PC-3 (cell line): ENCODE data around the gene FUCA2. TPM values are rescaled to one million over a fixed set of nuclear protein-coding genes. Genes with fewer than 3 reads are reported as not detected.
A peak's percentile ranks its signal among the peaks of the same experiment; 100 is the strongest.

Source experiments
- ATAC-seq: fragments of 200-7000 bp; cut with Tn5 transposase; 2 replicates; pipeline ENCODE4 v1.9.1; 2020; ENCODE audit warnings: mild to moderate bottlenecking, moderate library complexity
- BruUV-seq: library from RNA; stranded (reverse); fragments of 400-500 nt; replicated peaks from 2 replicates; lab custom pipeline; 2021; lab: Mats Ljungman, UMichigan
- CTCF ChIA-PET: fragments of 300-600 bp; sonication (Branson Sonifier 250); formaldehyde crosslinking; loops from one replicate; lab custom pipeline; 2022; ENCODE audit warnings: antibody characterized with exemption; lab: Charles Lee
- POLR2A ChIA-PET: fragments of 300-600 bp; sonication (Branson Sonifier 250); formaldehyde crosslinking; loops from one replicate; lab custom pipeline; 2022; ENCODE audit warnings: antibody characterized with exemption; ENCODE audit not compliant: unreplicated experiment; lab: Charles Lee
- DNase-seq: peaks from one replicate; pipeline ENCODE4 v3.0.0-alpha.2; 2015
- H2AFZ ChIP-seq: fragments of 300-600 bp; sonication (generic); 2 replicates; pipeline ENCODE4 v1.6.0; 2016; ENCODE audit warnings: antibody characterized with exemption, low read length
- H3F3A ChIP-seq: fragments of 300-600 bp; sonication (generic); one replicate; pipeline ENCODE4 v1.6.0; 2017; ENCODE audit warnings: antibody characterized with exemption, low read length, control low read depth, mild to moderate bottlenecking; ENCODE audit not compliant: unreplicated experiment
- H3K27ac ChIP-seq: fragments of 300-600 bp; sonication (generic); 2 replicates; pipeline ENCODE4 v1.5.1; 2016; ENCODE audit warnings: mild to moderate bottlenecking, low read length
- H3K27me3 ChIP-seq: fragments of 300-600 bp; sonication (generic); 2 replicates; pipeline ENCODE4 v1.6.1; 2016; ENCODE audit warnings: low read length, mixed read lengths
- H3K36me3 ChIP-seq: fragments of 300-600 bp; sonication (generic); 2 replicates; pipeline ENCODE4 v1.6.1; 2016; ENCODE audit warnings: low read depth, mixed run types, low read length, mixed read lengths
- H3K4me1 ChIP-seq: fragments of 300-600 bp; sonication (generic); 2 replicates; pipeline ENCODE4 v1.5.1; 2016; ENCODE audit warnings: low read length; ENCODE audit not compliant: insufficient read depth
- H3K4me2 ChIP-seq: fragments of 300-600 bp; sonication (generic); 2 replicates; pipeline ENCODE4 v1.6.0; 2016; ENCODE audit warnings: low read length
- H3K4me3 ChIP-seq: fragments of 300-600 bp; sonication (generic); 2 replicates; pipeline ENCODE4 v1.5.1; 2016; ENCODE audit warnings: mild to moderate bottlenecking, low read length, mixed read lengths
- H3K79me2 ChIP-seq: fragments of 300-600 bp; sonication (generic); 2 replicates; pipeline ENCODE4 v1.6.1; 2017; ENCODE audit warnings: low read length, mixed read lengths
- H3K9ac ChIP-seq: fragments of 300-600 bp; sonication (generic); 2 replicates; pipeline ENCODE4 v1.6.0; 2016; ENCODE audit warnings: mild to moderate bottlenecking, low read length
- H3K9me2 ChIP-seq: fragments of 300-600 bp; sonication (generic); replicated peaks from 2 replicates; pipeline ENCODE4 v1.6.1; 2016; ENCODE audit warnings: mixed run types, low read length, mixed read lengths
- H3K9me3 ChIP-seq: fragments of 300-600 bp; sonication (generic); 2 replicates; pipeline ENCODE4 v1.6.1; 2016; ENCODE audit warnings: low read length, mixed read lengths
- H4K20me1 ChIP-seq: fragments of 300-600 bp; sonication (generic); 2 replicates; pipeline ENCODE4 v1.6.1; 2016; ENCODE audit warnings: low read length, mixed read lengths
- CTCF ChIP-seq: fragments of 300-600 bp; sonication (generic); conservative IDR thresholded peaks from 2 replicates; pipeline ENCODE4 v1.5.1; 2017; ENCODE audit warnings: antibody characterized with exemption, low read depth, mild to moderate bottlenecking, low read length
- EZH2 ChIP-seq: fragments of 300-600 bp; sonication (generic); IDR thresholded peaks from one replicate; pipeline ENCODE4 v1.6.1; 2017; ENCODE audit warnings: antibody characterized with exemption, mild to moderate bottlenecking, low read length; ENCODE audit not compliant: unreplicated experiment
- EZH2phosphoT487 ChIP-seq: fragments of 300-600 bp; sonication (generic); IDR thresholded peaks from 2 replicates; pipeline ENCODE4 v1.6.1; 2018; ENCODE audit warnings: mild to moderate bottlenecking, antibody characterized with exemption, low read length, borderline replicate concordance
- intact Hi-C: fragments of 100-400 bp; cut with micrococcal nuclease; formaldehyde crosslinking; loops from 2 replicates; pipeline ENCODE4 v1.9.0; 2023
- total RNA-seq: library from RNA; depleted of rRNA; stranded (reverse); fragments of >200 nt; gene quantifications from 2 replicates; pipeline ENCODE4 v1.2.3, GENCODE V29; 2014

FUCA2 gene
- total RNA-seq, 1 experiment from 2014 or later, result 52.8 TPM

GRCh38 chr6:143465546-143465945, 46.0 kb downstream of the FUCA2 start:
- no peak overlapping the region for H3K4me2 ChIP-seq
- no peak overlapping the region for H3K9ac ChIP-seq
- H3F3A ChIP-seq, result no peaks in the 10 kb centered on the region
- DNase-seq, result peak; percentile 48
- no peak overlapping the region for H2AFZ ChIP-seq
- BruUV-seq, result no TSS peak
- H3K4me1 ChIP-seq, result peaks cover 20% of the 10 kb centered on the region
- TF ChIP-seq EZH2phosphoT487 (no peak), EZH2 (no peak), CTCF (no peak)
- no peaks in the 10 kb centered on the region for H3K79me2 ChIP-seq
- H3K9me2 ChIP-seq, result no peaks in the 10 kb centered on the region
- H3K4me3 ChIP-seq, result no peak overlapping the region
- intact Hi-C loops, result no loop called here
- no peaks in the 10 kb centered on the region for H4K20me1 ChIP-seq
- CTCF ChIA-PET, result no interaction called here
- POLR2A ChIA-PET, result no interaction called here
- no peak for ATAC-seq
- no peaks in the 10 kb centered on the region for H3K27me3 ChIP-seq
- no peaks in the 10 kb centered on the region for H3K36me3 ChIP-seq
- no peaks in the 10 kb centered on the region for H3K9me3 ChIP-seq
- H3K27ac ChIP-seq, result no peak overlapping the region

- intact Hi-C loops, result no loop called here
- no peaks in the 10 kb centered on the region for H3K27me3 ChIP-seq
- no peak overlapping the region for H3K9ac ChIP-seq
- no peaks in the 10 kb centered on the region for H3K9me3 ChIP-seq
- no peaks in the 10 kb centered on the region for H3F3A ChIP-seq
- H3K9me2 ChIP-seq, result no peaks in the 10 kb centered on the region
- ChIA-PET POLR2A (no interaction called here), CTCF (no interaction called here)
- peak overlapping the region; percentile 43 for H3K4me2 ChIP-seq
- ATAC-seq, result peak; percentile 33
- H4K20me1 ChIP-seq, result no peaks in the 10 kb centered on the region
- no peak overlapping the region for H2AFZ ChIP-seq
- peak; percentile 49 for DNase-seq
- no peaks in the 10 kb centered on the region for H3K36me3 ChIP-seq
- H3K4me3 ChIP-seq, result no peak overlapping the region
- peaks cover 15% of the 10 kb centered on the region for H3K4me1 ChIP-seq
- no peak for TF ChIP-seq EZH2
- no peak for TF ChIP-seq EZH2phosphoT487
- no peak for TF ChIP-seq CTCF
- H3K79me2 ChIP-seq, result peaks cover 25% of the 10 kb centered on the region; the same call in 1 of the 2 replicates
- no peak overlapping the region for H3K27ac ChIP-seq
- no TSS peak for BruUV-seq
These were observed 53.8 kb downstream of the FUCA2 start for GRCh38 chr6:143457563-143458359.

- Histone ChIP-seq H3K27me3 (no peaks in the 10 kb centered on the region), H3K9me2 (no peaks in the 10 kb centered on the region), H3K9ac (peak overlapping the region; percentile 94), H3K4me3 (peak overlapping the region; percentile 89), H2AFZ (peak overlapping the region; percentile 86), H3K4me1 (peaks cover 10% of the 10 kb centered on the region), H3K9me3 (no peaks in the 10 kb centered on the region), H4K20me1 (no peaks in the 10 kb centered on the region), H3K36me3 (no peaks in the 10 kb centered on the region), H3K27ac (no peak overlapping the region), H3K4me2 (peak overlapping the region; percentile 93), H3F3A (no peaks in the 10 kb centered on the region), H3K79me2 (peaks cover 60% of the 10 kb centered on the region)
- ChIA-PET CTCF (interaction anchor here (0.5 kb wide), 1 partner anchor 145 kb away, joined by 3 read pairs; no protein-coding TSS in a partner anchor), POLR2A (no interaction called here)
- ATAC-seq (no peak), DNase-seq (no peak)
- no TSS peak for BruUV-seq
- intact Hi-C loops, result no loop called here
- TF ChIP-seq CTCF, result no peak
- TF ChIP-seq EZH2, result no peak
- TF ChIP-seq EZH2phosphoT487, result no peak
These were observed 60.0 kb downstream of the FUCA2 start for GRCh38 chr6:143451531-143451930.
